HG03457 (cell line): ENCODE results near the gene KREMEN1.

ENCODE experiments used
- ATAC-seq: cut with Tn5 transposase; IDR thresholded peaks from one replicate; pipeline ENCODE4 v1.9.1; 2021; ENCODE audit warnings: moderate number of reproducible peaks; ENCODE audit not compliant: unreplicated experiment

The KREMEN1 gene

DNA sequence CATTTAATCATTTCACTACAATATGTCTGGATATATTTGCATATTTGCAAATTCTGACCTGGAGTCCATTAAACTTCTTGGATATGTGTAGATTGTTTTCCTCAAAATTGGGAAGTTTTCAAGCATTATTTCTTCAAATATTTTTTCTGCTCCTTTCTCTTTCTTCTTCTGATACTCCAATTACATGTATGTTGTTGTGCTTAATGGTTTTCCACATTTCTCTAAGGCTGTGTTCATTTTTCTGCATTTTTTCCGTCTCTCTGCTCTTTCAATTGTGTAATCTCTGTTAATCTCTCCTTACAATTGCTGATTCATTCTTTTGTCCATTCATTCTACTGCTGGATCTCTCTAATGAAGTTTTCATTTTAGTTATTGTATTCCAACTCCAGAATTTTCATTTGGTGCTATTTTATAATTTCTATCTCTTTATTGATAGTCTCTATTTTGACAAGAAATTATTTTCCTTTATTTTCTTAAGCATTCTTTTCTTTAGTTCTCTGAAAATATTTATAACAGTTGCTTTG is 102.5 kb downstream of the KREMEN1 start:
- ATAC-seq: no peak

DNA sequence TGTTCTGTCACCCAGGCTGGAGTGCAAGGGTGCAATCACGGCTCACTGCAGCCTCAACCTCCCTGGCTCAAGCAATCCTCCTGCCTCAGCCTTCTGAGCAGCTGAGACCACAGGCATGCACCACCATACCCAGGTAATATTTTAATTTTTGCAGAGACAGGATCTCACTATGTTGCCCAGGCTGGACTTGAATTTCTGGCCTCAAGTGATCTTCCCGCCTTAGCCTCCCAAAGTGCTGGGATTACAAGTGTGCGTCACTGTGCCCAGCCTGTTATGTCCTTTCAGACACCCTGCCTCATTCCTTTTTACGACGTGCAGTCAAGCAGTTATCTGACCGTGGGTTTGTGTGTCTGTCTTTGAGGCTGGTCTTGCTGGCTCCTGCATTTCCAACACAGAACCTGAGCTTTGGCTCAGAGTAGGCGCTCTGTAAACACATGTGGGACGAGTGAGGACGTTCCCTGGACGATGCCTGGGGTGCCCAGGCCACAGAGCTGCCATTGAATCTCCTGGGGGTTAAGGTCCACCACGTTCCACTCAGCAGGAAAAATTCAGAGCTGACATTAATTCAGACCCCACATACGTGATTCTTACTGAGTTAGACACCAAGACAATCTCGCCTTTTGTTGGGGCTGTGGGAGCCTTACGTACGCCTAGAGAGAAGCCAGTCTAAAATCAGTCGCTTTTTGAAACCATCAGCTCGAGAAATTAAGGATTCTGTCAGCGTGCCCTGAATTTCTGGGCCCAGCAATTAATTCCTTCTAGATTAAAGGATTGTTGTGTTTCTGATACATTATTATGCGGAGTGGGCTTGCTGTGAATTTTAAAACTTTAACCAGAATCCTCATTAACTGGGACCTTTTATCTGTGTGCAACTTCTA is 111.4 kb downstream of the KREMEN1 start:
- ATAC-seq: no peak

DNA sequence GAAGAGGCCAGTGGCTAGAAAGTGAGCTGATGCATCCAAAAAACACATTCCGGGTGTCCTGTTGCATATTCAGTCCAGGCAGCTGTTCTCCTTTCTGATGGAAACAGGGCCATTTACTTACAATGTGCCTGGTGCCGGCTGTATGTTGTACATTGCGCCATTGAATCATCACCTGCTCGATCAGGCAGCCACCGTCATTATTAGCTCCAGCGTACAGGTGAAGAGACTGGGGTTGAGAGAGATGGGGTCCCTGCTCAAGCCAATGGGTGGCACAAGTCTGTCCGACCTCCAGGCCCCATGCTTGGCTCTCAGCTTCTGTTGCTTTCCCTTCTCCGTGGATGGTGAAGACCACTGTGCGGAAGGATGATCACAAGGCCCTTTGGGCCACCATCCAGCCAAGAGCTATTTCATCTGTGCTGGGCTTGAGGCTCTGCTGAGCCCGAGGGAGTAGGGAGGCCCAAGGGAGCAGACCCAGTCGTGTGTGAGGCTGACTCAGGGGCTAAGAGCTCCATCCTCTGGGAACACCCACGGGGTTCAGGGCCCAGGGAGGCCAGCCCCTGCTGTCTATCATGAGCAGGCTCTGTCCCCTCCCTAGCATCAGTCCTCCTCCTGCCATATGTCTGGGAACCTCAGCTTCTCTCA is 112.1 kb downstream of the KREMEN1 start:
- ATAC-seq: no peak

- ATAC-seq: no peak
Observed at GRCh38 chr22:29186302-29186701, 113.5 kb downstream of the KREMEN1 start.

- ATAC-seq: no peak
Observed at GRCh38 chr22:29187831-29188230, 115.0 kb downstream of the KREMEN1 start.

GRCh38 chr22:29190051-29190450 is 117.2 kb downstream of the KREMEN1 start:
- no peak for ATAC-seq

DNA sequence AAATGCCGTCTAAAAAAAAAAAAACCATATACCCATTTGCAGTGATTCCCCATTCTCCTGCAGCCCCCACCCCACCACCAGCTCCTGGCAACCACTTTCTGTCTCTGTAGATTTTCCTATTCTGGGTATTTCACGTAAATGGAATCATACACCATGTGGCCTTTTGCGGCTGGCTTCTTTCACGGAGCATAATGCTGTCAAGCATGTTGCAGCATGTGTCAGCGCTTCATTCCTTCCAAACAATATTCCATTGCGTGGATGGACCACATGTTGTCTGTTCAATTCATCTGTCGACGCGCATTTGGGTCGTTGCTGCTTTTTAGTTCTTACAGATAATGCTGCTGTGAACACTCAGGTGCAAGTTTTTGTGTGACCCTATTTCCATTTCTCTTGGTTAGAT is 118.1 kb downstream of the KREMEN1 start:
- ATAC-seq: no peak

DNA sequence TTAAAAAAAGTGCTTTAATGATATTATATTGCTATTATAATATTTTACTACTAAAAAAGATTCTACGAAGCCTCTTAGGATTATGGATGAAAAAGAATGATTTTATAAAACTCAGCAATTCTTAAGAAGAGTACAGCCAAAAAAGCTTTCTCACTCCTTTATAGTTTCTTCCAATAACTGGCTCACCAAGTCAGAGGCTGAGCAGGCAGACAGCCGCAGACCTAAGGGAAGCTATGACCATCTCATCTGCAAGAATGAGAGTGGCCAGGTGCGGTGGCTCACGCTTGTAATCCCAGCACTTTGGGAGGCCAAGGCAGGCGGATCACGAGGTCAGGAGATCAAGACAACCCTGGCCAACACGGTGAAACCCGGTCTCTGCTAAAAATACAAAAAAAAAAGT is 120.2 kb downstream of the KREMEN1 start:
- no peak for ATAC-seq

GRCh38 chr22:29194184-29194583 is 121.3 kb downstream of the KREMEN1 start:
- no peak for ATAC-seq

DNA sequence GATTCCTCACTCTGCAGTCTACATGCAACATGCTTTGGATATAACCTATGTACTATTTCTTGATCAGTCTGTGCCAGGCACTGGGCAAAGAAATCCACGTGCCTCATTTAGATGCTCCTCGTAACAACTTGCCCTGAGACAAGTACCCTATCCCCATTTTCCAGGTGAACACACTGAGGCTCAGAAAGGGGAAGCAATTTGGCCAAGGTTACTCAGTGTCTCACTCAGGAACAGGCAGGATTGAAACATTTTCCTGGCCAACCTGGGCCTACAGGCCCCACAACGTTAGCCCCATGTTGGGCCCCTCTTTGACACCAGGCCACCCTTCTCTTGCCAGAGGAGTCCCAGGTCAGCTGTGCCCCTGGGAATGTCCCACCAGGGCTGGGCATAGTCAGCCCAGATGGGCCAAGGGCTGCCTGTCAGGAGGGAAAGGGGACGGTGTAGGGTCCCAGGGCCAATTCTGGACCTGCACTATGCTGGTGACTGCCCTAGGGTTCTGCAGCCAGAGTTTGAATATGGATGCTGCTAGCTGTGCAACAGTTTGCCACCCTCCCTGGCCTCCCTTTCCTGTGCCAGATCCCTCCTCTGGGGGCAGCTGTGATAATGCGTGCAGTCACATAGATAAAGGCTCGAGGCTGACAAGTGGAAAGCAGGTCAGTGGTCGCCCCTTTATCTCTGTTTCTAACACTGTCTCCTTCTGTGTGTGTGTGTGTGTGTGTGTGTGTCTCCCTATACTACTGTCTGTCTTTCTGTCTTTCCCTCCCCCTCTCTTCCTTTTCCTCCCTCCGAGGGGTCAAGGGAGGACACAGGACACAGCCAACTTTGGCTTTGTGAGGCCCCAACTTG is 122.5 kb downstream of the KREMEN1 start:
- ATAC-seq: no peak

DNA sequence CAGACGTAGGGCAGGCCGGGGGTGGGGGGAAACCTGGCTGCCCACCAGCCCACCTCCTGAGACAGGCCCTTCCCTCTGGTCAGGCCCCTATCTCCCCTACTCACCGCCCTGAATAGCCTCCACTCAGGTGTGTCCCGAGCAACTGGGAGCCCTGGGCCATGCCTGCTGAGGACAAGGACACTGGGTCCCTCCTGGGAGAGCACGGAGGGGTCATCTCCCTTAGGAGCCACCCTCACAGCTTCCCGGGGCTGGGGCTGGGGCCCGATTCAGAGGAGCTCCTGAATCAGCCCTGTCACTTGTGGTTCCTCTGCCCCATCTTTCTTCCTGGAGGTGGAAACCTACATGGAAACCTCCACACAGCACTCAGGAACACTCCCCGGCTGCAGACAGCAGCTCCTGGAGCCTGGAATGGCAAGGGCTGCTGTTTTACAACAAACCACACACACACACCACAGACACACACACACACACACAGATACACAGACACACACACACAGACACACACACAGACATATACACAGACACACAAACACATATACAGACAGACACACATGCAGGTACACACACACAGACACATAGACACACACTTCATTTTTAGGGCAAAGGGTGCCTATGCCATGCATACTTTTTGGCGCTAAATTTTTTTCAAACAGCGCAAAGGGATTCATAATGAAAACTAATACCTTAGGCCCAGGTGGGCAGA is 123.3 kb downstream of the KREMEN1 start:
- no peak for ATAC-seq

- no peak for ATAC-seq
Observed at GRCh38 chr22:29197096-29197495, 124.3 kb downstream of the KREMEN1 start.

DNA sequence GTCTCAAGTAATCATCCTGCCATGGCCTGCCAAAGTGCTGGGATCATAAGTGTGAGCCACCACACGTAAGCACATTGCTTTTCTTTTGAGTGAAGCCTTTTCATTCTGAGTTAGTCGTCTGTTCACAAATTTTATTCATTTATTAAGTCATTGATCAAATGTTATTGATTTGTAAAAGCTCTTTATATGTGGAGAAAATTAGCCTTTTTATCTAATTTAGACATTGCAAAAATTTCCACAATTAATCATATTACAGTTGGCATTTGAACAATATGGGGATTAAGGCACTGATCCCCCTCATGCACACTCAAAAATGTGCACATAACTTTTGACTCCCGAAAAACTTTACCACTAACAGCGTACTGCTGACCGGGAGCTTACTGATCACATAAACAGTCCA is 125.4 kb downstream of the KREMEN1 start:
- ATAC-seq: no peak

DNA sequence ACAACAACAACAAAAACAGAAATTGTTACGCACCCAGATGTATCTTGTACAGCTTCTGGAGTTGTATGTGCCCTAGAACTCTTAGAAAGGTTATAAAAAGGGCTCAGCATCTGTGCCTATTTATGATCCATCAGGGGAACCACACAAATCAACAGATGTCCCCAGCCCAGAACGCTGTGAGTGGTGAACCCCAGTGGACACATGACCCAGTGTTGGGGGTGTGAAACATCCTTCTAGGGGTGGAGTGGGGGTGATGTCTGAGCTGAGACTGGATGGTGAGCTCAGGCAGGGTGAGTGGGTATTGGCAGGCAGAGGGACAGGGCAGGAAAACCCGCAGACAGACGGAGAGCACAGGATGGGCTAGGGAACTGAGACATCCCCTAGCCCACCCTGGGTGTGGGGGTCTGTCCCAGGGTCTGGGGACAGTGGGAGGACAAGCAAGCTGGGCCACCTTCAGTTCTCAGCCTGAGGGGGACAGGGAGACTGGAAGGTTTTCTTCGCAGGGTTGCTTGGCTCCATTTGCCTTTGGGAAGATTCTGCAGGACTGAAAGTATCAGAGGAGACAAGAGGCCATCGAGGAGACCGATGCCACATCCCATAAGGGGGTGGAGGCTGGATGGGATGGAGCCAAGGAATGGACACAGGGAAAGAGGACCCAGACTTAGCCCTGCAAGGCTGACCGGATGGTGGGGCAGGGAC is 127.0 kb downstream of the KREMEN1 start:
- ATAC-seq: no peak

- no peak for ATAC-seq
Observed at GRCh38 chr22:29200901-29201300, 128.1 kb downstream of the KREMEN1 start.

- no peak for ATAC-seq
Observed at GRCh38 chr22:29201782-29202181, 128.9 kb downstream of the KREMEN1 start.

- peak; percentile 40 for ATAC-seq
Observed at GRCh38 chr22:29202212-29203192, 129.7 kb downstream of the KREMEN1 start.

- no peak for ATAC-seq
Observed at GRCh38 chr22:29203488-29204454, 130.9 kb downstream of the KREMEN1 start.
